ENCODE data around the gene CRYL1. TPM values are rescaled to one million over a fixed set of nuclear protein-coding genes. Genes with fewer than 3 reads are reported as not detected.

The CRYL1 gene
- total and polyA plus RNA-seq, 9 of the 15 experiments (the other 6 are each of a cell fraction or from before 2014, with no cell fraction given) = 1.0 to 6.9 (median 2.4) TPM

DNA sequence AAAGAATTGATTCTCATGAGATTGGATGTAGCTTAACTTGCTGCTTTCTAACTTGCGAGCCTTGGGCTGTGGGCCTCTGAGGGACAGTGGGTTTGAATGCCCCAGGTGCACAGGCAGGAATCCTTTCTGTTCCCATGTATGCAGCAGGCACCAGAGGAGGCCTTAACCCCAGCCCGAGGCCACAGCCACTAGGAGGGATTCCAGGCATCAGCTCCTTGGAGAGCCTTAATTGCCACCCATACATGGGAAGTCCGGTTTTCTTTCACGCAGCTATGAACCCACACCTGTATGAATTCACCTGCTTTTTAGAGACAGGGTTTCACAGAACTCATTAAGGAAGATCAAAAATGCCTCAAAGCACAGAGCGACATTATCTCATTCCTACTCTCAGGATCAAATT lies 117.9 kb downstream of the CRYL1 start (continued):
- TF ChIP-seq, protein P1, sequence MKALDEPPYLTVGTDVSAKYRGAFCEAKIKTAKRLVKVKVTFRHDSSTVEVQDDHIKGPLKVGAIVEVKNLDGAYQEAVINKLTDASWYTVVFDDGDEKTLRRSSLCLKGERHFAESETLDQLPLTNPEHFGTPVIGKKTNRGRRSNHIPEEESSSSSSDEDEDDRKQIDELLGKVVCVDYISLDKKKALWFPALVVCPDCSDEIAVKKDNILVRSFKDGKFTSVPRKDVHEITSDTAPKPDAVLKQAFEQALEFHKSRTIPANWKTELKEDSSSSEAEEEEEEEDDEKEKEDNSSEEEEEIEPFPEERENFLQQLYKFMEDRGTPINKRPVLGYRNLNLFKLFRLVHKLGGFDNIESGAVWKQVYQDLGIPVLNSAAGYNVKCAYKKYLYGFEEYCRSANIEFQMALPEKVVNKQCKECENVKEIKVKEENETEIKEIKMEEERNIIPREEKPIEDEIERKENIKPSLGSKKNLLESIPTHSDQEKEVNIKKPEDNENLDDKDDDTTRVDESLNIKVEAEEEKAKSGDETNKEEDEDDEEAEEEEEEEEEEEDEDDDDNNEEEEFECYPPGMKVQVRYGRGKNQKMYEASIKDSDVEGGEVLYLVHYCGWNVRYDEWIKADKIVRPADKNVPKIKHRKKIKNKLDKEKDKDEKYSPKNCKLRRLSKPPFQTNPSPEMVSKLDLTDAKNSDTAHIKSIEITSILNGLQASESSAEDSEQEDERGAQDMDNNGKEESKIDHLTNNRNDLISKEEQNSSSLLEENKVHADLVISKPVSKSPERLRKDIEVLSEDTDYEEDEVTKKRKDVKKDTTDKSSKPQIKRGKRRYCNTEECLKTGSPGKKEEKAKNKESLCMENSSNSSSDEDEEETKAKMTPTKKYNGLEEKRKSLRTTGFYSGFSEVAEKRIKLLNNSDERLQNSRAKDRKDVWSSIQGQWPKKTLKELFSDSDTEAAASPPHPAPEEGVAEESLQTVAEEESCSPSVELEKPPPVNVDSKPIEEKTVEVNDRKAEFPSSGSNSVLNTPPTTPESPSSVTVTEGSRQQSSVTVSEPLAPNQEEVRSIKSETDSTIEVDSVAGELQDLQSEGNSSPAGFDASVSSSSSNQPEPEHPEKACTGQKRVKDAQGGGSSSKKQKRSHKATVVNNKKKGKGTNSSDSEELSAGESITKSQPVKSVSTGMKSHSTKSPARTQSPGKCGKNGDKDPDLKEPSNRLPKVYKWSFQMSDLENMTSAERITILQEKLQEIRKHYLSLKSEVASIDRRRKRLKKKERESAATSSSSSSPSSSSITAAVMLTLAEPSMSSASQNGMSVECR (CRISPR knock-in tag; IDR thresholded peaks at IDR 0.05) = no peak
- TF ChIP-seq CBFB (CRISPR knock-in tag; IDR thresholded peaks at IDR 0.05) (no peak), ERF (CRISPR knock-in tag; IDR thresholded peaks at IDR 0.05) (no peak), PHF20 (IDR thresholded peaks at IDR 0.05; ENCODE audit: partially characterized antibody) (no peak), ZNF445 (CRISPR knock-in tag; IDR thresholded peaks at IDR 0.05; ENCODE audit: low read depth) (no peak), LEF1 (IDR thresholded peaks at IDR 0.05) (no peak)
- TF ChIP-seq, protein P2, sequence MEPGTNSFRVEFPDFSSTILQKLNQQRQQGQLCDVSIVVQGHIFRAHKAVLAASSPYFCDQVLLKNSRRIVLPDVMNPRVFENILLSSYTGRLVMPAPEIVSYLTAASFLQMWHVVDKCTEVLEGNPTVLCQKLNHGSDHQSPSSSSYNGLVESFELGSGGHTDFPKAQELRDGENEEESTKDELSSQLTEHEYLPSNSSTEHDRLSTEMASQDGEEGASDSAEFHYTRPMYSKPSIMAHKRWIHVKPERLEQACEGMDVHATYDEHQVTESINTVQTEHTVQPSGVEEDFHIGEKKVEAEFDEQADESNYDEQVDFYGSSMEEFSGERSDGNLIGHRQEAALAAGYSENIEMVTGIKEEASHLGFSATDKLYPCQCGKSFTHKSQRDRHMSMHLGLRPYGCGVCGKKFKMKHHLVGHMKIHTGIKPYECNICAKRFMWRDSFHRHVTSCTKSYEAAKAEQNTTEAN (CRISPR knock-in tag; IDR thresholded peaks at IDR 0.05) = no peak

Measured in K562 (cell line).